Immature natural killer cell (primary cell): ENCODE results near the gene CENPQ. TPM values are rescaled to one million over a fixed set of nuclear protein-coding genes. Genes with fewer than 3 reads are reported as not detected.

Experiments
- DNase-seq, 3 donors: peaks; one replicate each; pipeline ENCODE4 v3.0.0; 2022; ENCODE audit warnings: mixed read lengths in 1 of 3
- H3K27ac Mint-ChIP-seq, 6 donors: one replicate each; pipeline ENCODE4 v1.8.0; 2020; ENCODE audit warnings: mixed read lengths in 6 of 6, mild to moderate bottlenecking in 5 of 6, inconsistent platforms in 4 of 6, moderate library complexity in 3 of 6
- H3K27me3 Mint-ChIP-seq, 3 donors: one replicate each; pipeline ENCODE4 v1.8.0; 2020 to 2021; ENCODE audit warnings: low read depth in 3 of 3, mild to moderate bottlenecking in 3 of 3, mixed read lengths in 3 of 3, moderate library complexity in 3 of 3, inconsistent platforms in 1 of 3
- H3K36me3 Mint-ChIP-seq, 3 donors: one replicate each; pipeline ENCODE4 v1.8.0; 2020; ENCODE audit warnings: mixed read lengths in 3 of 3, inconsistent platforms in 2 of 3, mild to moderate bottlenecking in 2 of 3
- H3K4me1 Mint-ChIP-seq, 2 donors: one replicate each; pipeline ENCODE4 v1.8.0; 2020; ENCODE audit warnings: inconsistent platforms in 2 of 2, mild to moderate bottlenecking in 2 of 2, mixed read lengths in 2 of 2, moderate library complexity in 1 of 2
- H3K4me3 Mint-ChIP-seq, 5 donors: one replicate each; pipeline ENCODE4 v1.8.0; 2020; ENCODE audit warnings: mild to moderate bottlenecking in 5 of 5, mixed read lengths in 5 of 5, inconsistent platforms in 3 of 5, moderate library complexity in 3 of 5
- H3K9me3 Mint-ChIP-seq, 6 donors: one replicate each; pipeline ENCODE4 v1.8.0; 2020; ENCODE audit warnings: mild to moderate bottlenecking in 6 of 6, mixed read lengths in 6 of 6, inconsistent platforms in 4 of 6, moderate library complexity in 3 of 6
- polyA plus RNA-seq, 3 donors: library from polyadenylated mRNA; unstranded; fragments of 300-500 nt; fragmentation: Illumina TruSeq; gene quantifications; one replicate each; pipeline ENCODE4 v1.2.3, GENCODE V29; 2021

CENPQ gene
- polyA plus RNA-seq, 3 donors from 2014 or later: 2.3 to 5.2 (median 2.3) TPM

- Mint-ChIP-seq H3K27me3 (peaks cover 0 to 6% (median 0%) of the 10 kb centered on the region in 3 donors), H3K4me3 (no peak overlapping the region), H3K27ac (no peak overlapping the region), H3K4me1 (no peaks in the 10 kb centered on the region), H3K36me3 (no peaks in the 10 kb centered on the region), H3K9me3 (peaks cover 0 to 2% (median 0%) of the 10 kb centered on the region in 6 donors)
- no peak for DNase-seq
These were observed 51.7 kb downstream of the CENPQ start for GRCh38 chr6:49514571-49515484.

- Mint-ChIP-seq H3K4me3 (no peak overlapping the region), H3K36me3 (no peaks in the 10 kb centered on the region), H3K4me1 (no peaks in the 10 kb centered on the region), H3K27me3 (peaks cover 0 to 8% (median 0%) of the 10 kb centered on the region in 3 donors), H3K9me3 (peaks cover 0 to 2% (median 0%) of the 10 kb centered on the region in 6 donors), H3K27ac (no peak overlapping the region)
- DNase-seq: no peak
These were observed 52.4 kb downstream of the CENPQ start for GRCh38 chr6:49515485-49516146.

GRCh38 chr6:49516147-49516505 is 53.0 kb downstream of the CENPQ start:
- Mint-ChIP-seq H3K4me1 (no peaks in the 10 kb centered on the region), H3K9me3 (peaks cover 0 to 2% (median 0%) of the 10 kb centered on the region in 6 donors), H3K27me3 (peaks cover 0 to 7% (median 0%) of the 10 kb centered on the region in 3 donors), H3K27ac (no peak overlapping the region), H3K36me3 (no peaks in the 10 kb centered on the region), H3K4me3 (no peak overlapping the region)
- no peak for DNase-seq

GRCh38 chr6:49517919-49518318 is 54.7 kb downstream of the CENPQ start:
- H3K27me3 Mint-ChIP-seq: peaks cover 0 to 4% (median 0%) of the 10 kb centered on the region in 3 donors
- no peak overlapping the region for H3K27ac Mint-ChIP-seq
- H3K9me3 Mint-ChIP-seq: peaks cover 0 to 2% (median 0%) of the 10 kb centered on the region in 6 donors
- DNase-seq: no peak
- H3K36me3 Mint-ChIP-seq: no peaks in the 10 kb centered on the region
- no peaks in the 10 kb centered on the region for H3K4me1 Mint-ChIP-seq
- H3K4me3 Mint-ChIP-seq: no peak overlapping the region

GRCh38 chr6:49519660-49520059 is 56.5 kb downstream of the CENPQ start:
- H3K36me3 Mint-ChIP-seq: no peaks in the 10 kb centered on the region
- no peak for DNase-seq
- no peak overlapping the region for H3K4me3 Mint-ChIP-seq

GRCh38 chr6:49522710-49523593 is 59.8 kb downstream of the CENPQ start:
- H3K4me3 Mint-ChIP-seq: no peak overlapping the region
- H3K9me3 Mint-ChIP-seq: no peaks in the 10 kb centered on the region
- H3K27ac Mint-ChIP-seq: no peak overlapping the region
- no peaks in the 10 kb centered on the region for H3K4me1 Mint-ChIP-seq
- DNase-seq: no peak
- peaks cover 0 to 2% (median 0%) of the 10 kb centered on the region in 3 donors for H3K27me3 Mint-ChIP-seq
- H3K36me3 Mint-ChIP-seq: no peaks in the 10 kb centered on the region

More at GRCh38 chr6:49519660-49520059, 56.5 kb downstream of the CENPQ start:
- Mint-ChIP-seq H3K27me3 (peaks cover 0 to 2% (median 0%) of the 10 kb centered on the region in 3 donors), H3K9me3 (peaks cover 0 to 2% (median 0%) of the 10 kb centered on the region in 6 donors), H3K4me1 (no peaks in the 10 kb centered on the region), H3K27ac (no peak overlapping the region)

GRCh38 chr6:49523901-49524300 is 60.7 kb downstream of the CENPQ start:
- no peak for DNase-seq
- peaks cover 0 to under 1% (median 0%) of the 10 kb centered on the region in 6 donors for H3K9me3 Mint-ChIP-seq
- H3K36me3 Mint-ChIP-seq: no peaks in the 10 kb centered on the region
- H3K4me3 Mint-ChIP-seq: no peak overlapping the region
- peaks cover 0 to 2% (median 0%) of the 10 kb centered on the region in 3 donors for H3K27me3 Mint-ChIP-seq
- H3K4me1 Mint-ChIP-seq: no peaks in the 10 kb centered on the region
- no peak overlapping the region for H3K27ac Mint-ChIP-seq

GRCh38 chr6:49524541-49524940 is 61.4 kb downstream of the CENPQ start:
- DNase-seq: no peak
- H3K4me3 Mint-ChIP-seq: no peak overlapping the region
- no peak overlapping the region for H3K27ac Mint-ChIP-seq
- H3K4me1 Mint-ChIP-seq: no peaks in the 10 kb centered on the region
- no peaks in the 10 kb centered on the region for H3K36me3 Mint-ChIP-seq
- peaks cover 0 to 2% (median 0%) of the 10 kb centered on the region in 6 donors for H3K9me3 Mint-ChIP-seq
- H3K27me3 Mint-ChIP-seq: peaks cover 0 to 2% (median 2%) of the 10 kb centered on the region in 3 donors

- no peak for DNase-seq
- H3K27ac Mint-ChIP-seq: no peak overlapping the region
- H3K4me3 Mint-ChIP-seq: no peak overlapping the region
- peaks cover 0 to 4% (median 0%) of the 10 kb centered on the region in 3 donors for H3K27me3 Mint-ChIP-seq
- no peaks in the 10 kb centered on the region for H3K36me3 Mint-ChIP-seq
- peaks cover 0 to 2% (median 0%) of the 10 kb centered on the region in 6 donors for H3K9me3 Mint-ChIP-seq
- no peaks in the 10 kb centered on the region for H3K4me1 Mint-ChIP-seq
These were observed 63.4 kb downstream of the CENPQ start for GRCh38 chr6:49526598-49526997.

- Mint-ChIP-seq H3K4me1 (peaks cover 2 to 4% of the 10 kb centered on the region in 2 donors), H3K4me3 (no peak overlapping the region), H3K9me3 (peaks cover 0 to 2% (median 0%) of the 10 kb centered on the region in 6 donors), H3K27ac (no peak overlapping the region), H3K27me3 (peaks cover 3 to 5% (median 4%) of the 10 kb centered on the region in 3 donors), H3K36me3 (no peaks in the 10 kb centered on the region)
- DNase-seq: no peak
These were observed 64.2 kb downstream of the CENPQ start for GRCh38 chr6:49527320-49527719.

- Mint-ChIP-seq H3K27ac (no peak overlapping the region), H3K4me3 (no peak overlapping the region)
These were observed 65.4 kb downstream of the CENPQ start for GRCh38 chr6:49528571-49528970.

GRCh38 chr6:49530141-49530776 is 67.1 kb downstream of the CENPQ start:
- Mint-ChIP-seq H3K36me3 (no peaks in the 10 kb centered on the region), H3K4me3 (no peak overlapping the region), H3K27ac (no peak overlapping the region), H3K9me3 (peaks cover 0 to 2% (median 0%) of the 10 kb centered on the region in 6 donors), H3K4me1 (peaks cover 2 to 5% of the 10 kb centered on the region in 2 donors), H3K27me3 (peaks cover 3 to 5% (median 4%) of the 10 kb centered on the region in 3 donors)
- DNase-seq: no peak

More at GRCh38 chr6:49528571-49528970, 65.4 kb downstream of the CENPQ start:
- Mint-ChIP-seq H3K9me3 (peaks cover 0 to 2% (median 0%) of the 10 kb centered on the region in 6 donors), H3K36me3 (no peaks in the 10 kb centered on the region), H3K27me3 (peaks cover 3 to 5% (median 4%) of the 10 kb centered on the region in 3 donors), H3K4me1 (peaks cover 2 to 5% of the 10 kb centered on the region in 2 donors)
- DNase-seq: no peak
